OCI-LY7 (cell line): ENCODE results near the gene DOCK1. TPM values are rescaled to one million over a fixed set of nuclear protein-coding genes. Genes with fewer than 3 reads are reported as not detected.
"Not testable (repeated sequence)": the region's sequence is repeated elsewhere in the genome, so short reads cannot be mapped to it uniquely, and the experiment has no call there.

Experiments
- BruUV-seq: library from RNA; stranded (reverse); fragments of 400-500 nt; replicated peaks from 2 replicates; lab custom pipeline; 2021; lab: Mats Ljungman, UMichigan
- CTCF ChIA-PET: fragments of 300-600 bp; sonication (Branson Sonifier 250); formaldehyde crosslinking; loops from one replicate; lab custom pipeline; 2022; ENCODE audit warnings: antibody characterized with exemption; ENCODE audit not compliant: unreplicated experiment; lab: Charles Lee
- POLR2A ChIA-PET: fragments of 300-600 bp; sonication (Branson Sonifier 250); formaldehyde crosslinking; loops from one replicate; lab custom pipeline; 2022; ENCODE audit warnings: antibody characterized with exemption; lab: Charles Lee
- DNase-seq: peaks from one replicate; pipeline ENCODE4 v3.0.0-alpha.2; 2015; ENCODE audit warnings: low spot score
- H2AFZ ChIP-seq: fragments of 200-600 bp; sonication (generic), shearing (Covaris generic); 2 replicates; pipeline ENCODE4 v1.6.1; 2014; ENCODE audit warnings: mild to moderate bottlenecking, antibody characterized with exemption, low read length, moderate library complexity
- H3K27ac ChIP-seq: fragments of 200-600 bp; sonication (generic); 2 replicates; pipeline ENCODE4 v1.5.1; 2014; ENCODE audit warnings: mixed run types, low read depth, mild to moderate bottlenecking, moderate library complexity, low read length, inconsistent platforms; ENCODE audit not compliant: poor library complexity, severe bottlenecking
- H3K36me3 ChIP-seq: fragments of 200-600 bp; sonication (generic); 2 replicates; pipeline ENCODE4 v1.6.1; 2014; ENCODE audit warnings: mild to moderate bottlenecking, antibody characterized with exemption, low read length, moderate library complexity, mixed read lengths; ENCODE audit not compliant: insufficient read depth
- H3K4me1 ChIP-seq: fragments of 200-600 bp; sonication (generic); 2 replicates; pipeline ENCODE4 v1.5.1; 2014; ENCODE audit warnings: mild to moderate bottlenecking, low read length; ENCODE audit not compliant: insufficient read depth, poor library complexity, severe bottlenecking
- H3K4me2 ChIP-seq: fragments of 200-600 bp; sonication (generic); 2 replicates; pipeline ENCODE4 v1.6.1; 2014; ENCODE audit warnings: mild to moderate bottlenecking, low read length
- H3K4me3 ChIP-seq: fragments of 200-600 bp; sonication (generic); 2 replicates; pipeline ENCODE4 v1.5.1; 2014; ENCODE audit warnings: mild to moderate bottlenecking, low read depth, low read length; ENCODE audit not compliant: poor library complexity, severe bottlenecking
- H3K79me2 ChIP-seq: fragments of 200-600 bp; sonication (generic); 2 replicates; pipeline ENCODE4 v1.6.1; 2016; ENCODE audit warnings: low read depth, mild to moderate bottlenecking, low read length, moderate library complexity, mixed read lengths; ENCODE audit not compliant: insufficient read depth
- H3K9me2 ChIP-seq: fragments of 200-600 bp; sonication (generic); 2 replicates; pipeline ENCODE4 v1.6.1; 2016; ENCODE audit warnings: mild to moderate bottlenecking, low read length, mixed read lengths; ENCODE audit not compliant: insufficient read depth
- H3K9me3 ChIP-seq: fragments of 200-600 bp; sonication (generic); 2 replicates; pipeline ENCODE4 v1.6.1; 2014; ENCODE audit warnings: mild to moderate bottlenecking, mixed run types, low read length, mixed read lengths
- H4K20me1 ChIP-seq: fragments of 200-600 bp; sonication (generic); 2 replicates; pipeline ENCODE4 v1.6.1; 2014; ENCODE audit warnings: mild to moderate bottlenecking, antibody characterized with exemption, low read length, moderate library complexity, mixed read lengths; ENCODE audit not compliant: insufficient read depth
- EZH2phosphoT487 ChIP-seq: fragments of 200-600 bp; sonication (generic); IDR thresholded peaks from 2 replicates; pipeline ENCODE4 v1.6.1; 2018; ENCODE audit warnings: low read depth, borderline replicate concordance, mild to moderate bottlenecking, mixed run types, antibody characterized with exemption, low read length, moderate library complexity, mixed read lengths
- intact Hi-C: fragments of 100-400 bp; cut with micrococcal nuclease; formaldehyde crosslinking; loops from one replicate; pipeline ENCODE4 v1.10.0; 2022; ENCODE audit not compliant: unreplicated experiment
- total RNA-seq, 2 experiments: library from RNA; depleted of rRNA in 1 of 2; stranded (reverse); fragments of >200 nt in 1 of 2; shearing (Covaris generic) in 1 of 2; gene quantifications; 2 replicates each; pipeline ENCODE4 v1.2.3, GENCODE V29; 2014 to 2022
- TF ChIP-seq, protein P1 (sequence below): fragments of 200-600 bp; sonication (generic); conservative IDR thresholded peaks from 2 replicates; pipeline ENCODE4 v1.5.1; 2014; ENCODE audit warnings: mild to moderate bottlenecking, antibody characterized with exemption, low read length, moderate library complexity, mixed read lengths

The DOCK1 gene
- total RNA-seq, 2 experiments from 2014 or later: not detected

DNA sequence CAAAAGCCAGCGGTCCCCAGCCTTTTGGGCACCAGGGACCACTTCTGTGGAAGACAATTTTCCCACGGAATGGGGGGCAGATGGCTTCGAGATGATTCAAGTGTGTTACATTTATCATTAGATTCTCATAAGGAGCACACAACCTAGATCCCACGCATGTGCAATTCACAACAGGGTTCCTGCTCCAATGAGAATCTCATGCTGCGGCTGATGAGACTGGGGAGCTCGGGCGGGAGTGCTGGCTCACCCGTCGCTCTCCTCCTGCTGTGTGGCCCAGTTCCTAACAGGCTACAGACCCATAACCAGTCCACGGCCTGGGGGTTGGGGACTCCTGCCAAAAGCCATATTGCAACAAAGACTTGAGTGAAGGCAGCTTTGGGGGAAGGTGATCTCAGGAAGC, 26.6 kb upstream of the DOCK1 start:
- Histone ChIP-seq H3K9me2 (no peaks in the 10 kb centered on the region), H3K4me3 (no peak overlapping the region), H3K4me2 (no peak overlapping the region), H3K4me1 (no peaks in the 10 kb centered on the region), H3K36me3 (no peaks in the 10 kb centered on the region), H4K20me1 (no peaks in the 10 kb centered on the region), H2AFZ (no peak overlapping the region), H3K79me2 (no peaks in the 10 kb centered on the region), H3K9me3 (no peaks in the 10 kb centered on the region), H3K27ac (no peak overlapping the region)
- ChIA-PET POLR2A (no interaction called here), CTCF (no interaction called here)
- intact Hi-C loops: no loop called here
- no TSS peak for BruUV-seq
- DNase-seq: no peak
- no peak for TF ChIP-seq EZH2phosphoT487
- TF ChIP-seq, protein P1, sequence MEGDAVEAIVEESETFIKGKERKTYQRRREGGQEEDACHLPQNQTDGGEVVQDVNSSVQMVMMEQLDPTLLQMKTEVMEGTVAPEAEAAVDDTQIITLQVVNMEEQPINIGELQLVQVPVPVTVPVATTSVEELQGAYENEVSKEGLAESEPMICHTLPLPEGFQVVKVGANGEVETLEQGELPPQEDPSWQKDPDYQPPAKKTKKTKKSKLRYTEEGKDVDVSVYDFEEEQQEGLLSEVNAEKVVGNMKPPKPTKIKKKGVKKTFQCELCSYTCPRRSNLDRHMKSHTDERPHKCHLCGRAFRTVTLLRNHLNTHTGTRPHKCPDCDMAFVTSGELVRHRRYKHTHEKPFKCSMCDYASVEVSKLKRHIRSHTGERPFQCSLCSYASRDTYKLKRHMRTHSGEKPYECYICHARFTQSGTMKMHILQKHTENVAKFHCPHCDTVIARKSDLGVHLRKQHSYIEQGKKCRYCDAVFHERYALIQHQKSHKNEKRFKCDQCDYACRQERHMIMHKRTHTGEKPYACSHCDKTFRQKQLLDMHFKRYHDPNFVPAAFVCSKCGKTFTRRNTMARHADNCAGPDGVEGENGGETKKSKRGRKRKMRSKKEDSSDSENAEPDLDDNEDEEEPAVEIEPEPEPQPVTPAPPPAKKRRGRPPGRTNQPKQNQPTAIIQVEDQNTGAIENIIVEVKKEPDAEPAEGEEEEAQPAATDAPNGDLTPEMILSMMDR: no peak

GRCh38 chr10:126880926-126881325, 24.3 kb upstream of the DOCK1 start:
- Histone ChIP-seq H3K4me2 (no peak overlapping the region), H3K79me2 (no peaks in the 10 kb centered on the region), H3K4me1 (no peaks in the 10 kb centered on the region), H2AFZ (no peak overlapping the region), H3K27ac (no peak overlapping the region), H3K9me2 (no peaks in the 10 kb centered on the region), H3K9me3 (no peaks in the 10 kb centered on the region), H3K36me3 (no peaks in the 10 kb centered on the region), H3K4me3 (no peak overlapping the region), H4K20me1 (no peaks in the 10 kb centered on the region)
- ChIA-PET POLR2A (no interaction called here), CTCF (no interaction called here)
- TF ChIP-seq, protein P1: no peak
- no peak for TF ChIP-seq EZH2phosphoT487
- DNase-seq: no peak
- intact Hi-C loops: no loop called here
- no TSS peak for BruUV-seq

- H3K9me2 ChIP-seq, H2AFZ ChIP-seq, H3K4me2 ChIP-seq, H3K4me3 ChIP-seq, intact Hi-C loops, H3K27ac ChIP-seq, H3K79me2 ChIP-seq, CTCF ChIA-PET, H3K9me3 ChIP-seq, H4K20me1 ChIP-seq, H3K36me3 ChIP-seq, POLR2A ChIA-PET, H3K4me1 ChIP-seq, BruUV-seq, DNase-seq: not testable (repeated sequence)
These were observed 23.2 kb upstream of the DOCK1 start for GRCh38 chr10:126882055-126882454.

DNA sequence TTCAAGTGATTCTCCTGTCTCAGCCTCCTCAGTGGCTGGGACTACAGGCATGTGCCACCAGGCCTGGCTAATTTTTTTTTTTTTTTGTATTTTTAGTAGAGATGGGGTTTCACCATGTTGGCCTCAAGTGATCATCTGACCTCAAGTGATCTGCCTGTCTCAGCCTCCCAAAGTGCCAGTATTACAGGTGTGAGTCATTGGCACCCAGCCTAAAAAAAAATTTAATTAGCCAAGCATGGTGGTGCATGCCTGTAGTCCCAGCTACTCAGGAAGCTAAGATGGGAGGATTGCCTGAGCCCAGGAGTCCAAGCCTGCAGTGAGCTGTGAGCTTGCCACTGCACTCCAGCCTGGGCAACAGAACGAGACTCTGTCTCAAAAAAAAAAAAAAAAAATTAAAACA, 16.8 kb upstream of the DOCK1 start:
- H3K9me2 ChIP-seq, H3K4me1 ChIP-seq, H3K4me3 ChIP-seq, DNase-seq, H3K9me3 ChIP-seq, H3K4me2 ChIP-seq, BruUV-seq, CTCF ChIA-PET, H3K36me3 ChIP-seq, H2AFZ ChIP-seq, POLR2A ChIA-PET, H3K27ac ChIP-seq, intact Hi-C loops, H4K20me1 ChIP-seq, H3K79me2 ChIP-seq: not testable (repeated sequence)
